ENCODE measurements around the gene CD40. TPM values are rescaled to one million over a fixed set of nuclear protein-coding genes. Genes with fewer than 3 reads are reported as not detected.

Gene CD40
- total RNA-seq, 2 experiments from 2014 or later, result 34.7 to 64.2 TPM

DNA sequence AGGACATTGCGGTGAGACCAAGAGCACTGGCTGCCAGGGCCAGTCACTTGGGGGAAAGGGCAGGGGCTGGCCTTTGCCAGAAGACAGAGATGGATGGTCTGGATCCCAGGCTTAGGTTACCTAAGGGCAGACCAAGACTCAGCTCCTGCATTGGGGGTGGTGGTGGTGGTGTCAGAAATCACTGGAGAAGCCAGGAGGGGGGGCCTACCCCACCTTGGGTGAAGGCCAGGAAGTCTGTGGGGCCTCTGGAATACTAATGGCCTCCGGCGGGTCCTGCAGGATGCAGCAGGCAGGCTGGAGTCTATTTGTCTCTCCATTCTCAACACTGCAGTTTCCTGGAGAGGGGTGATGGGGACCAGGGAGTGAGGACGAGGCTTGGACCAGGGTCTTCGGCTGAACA is 32.8 kb downstream of the CD40 start:
- intact Hi-C loops (cut with micrococcal nuclease; ENCODE audit: unreplicated experiment), result no loop called here
- BruUV-seq (replicated peaks), result no TSS peak

DNA sequence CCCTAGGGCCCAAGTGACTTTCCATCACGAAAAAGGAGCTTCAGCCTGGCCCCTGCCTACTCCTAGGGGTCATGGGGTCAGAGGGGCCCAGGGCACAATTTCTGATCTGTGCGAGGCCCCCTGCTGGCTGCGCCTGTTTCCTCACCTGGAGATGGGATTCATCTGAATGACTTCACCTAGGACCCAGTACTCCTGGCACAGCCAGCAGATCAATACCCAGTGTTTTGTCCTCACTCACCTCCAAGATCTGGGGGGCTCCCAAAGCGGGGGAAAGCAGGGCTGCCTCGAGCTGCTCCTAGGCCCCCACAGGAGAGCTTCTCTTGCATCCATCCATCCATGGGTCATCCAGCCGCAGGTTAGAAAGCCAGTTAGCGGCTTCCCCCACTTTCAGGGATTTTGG is 33.8 kb downstream of the CD40 start:
- no peak overlapping the region for H3K4me2 ChIP-seq (ENCODE audit: low read length)
- H3K4me3 ChIP-seq (ENCODE audit: low read depth, low read length, poor library complexity, severe bottlenecking), result no peak overlapping the region
- intact Hi-C loops (cut with micrococcal nuclease; ENCODE audit: unreplicated experiment), result no loop called here
- no peaks in the 10 kb centered on the region for H3K9me2 ChIP-seq (ENCODE audit: insufficient read depth, low read length)
- H4K20me1 ChIP-seq (ENCODE audit: insufficient read depth, low read length), result no peaks in the 10 kb centered on the region
- H3K79me2 ChIP-seq (ENCODE audit: insufficient read depth, low read depth, low read length), result no peaks in the 10 kb centered on the region
- ChIA-PET POLR2A (no interaction called here), CTCF (ENCODE audit: unreplicated experiment) (no interaction called here)
- no peak for TF ChIP-seq EZH2phosphoT487 (IDR thresholded peaks at IDR 0.05; ENCODE audit: borderline replicate concordance, low read depth, low read length)
- TF ChIP-seq, protein P1, sequence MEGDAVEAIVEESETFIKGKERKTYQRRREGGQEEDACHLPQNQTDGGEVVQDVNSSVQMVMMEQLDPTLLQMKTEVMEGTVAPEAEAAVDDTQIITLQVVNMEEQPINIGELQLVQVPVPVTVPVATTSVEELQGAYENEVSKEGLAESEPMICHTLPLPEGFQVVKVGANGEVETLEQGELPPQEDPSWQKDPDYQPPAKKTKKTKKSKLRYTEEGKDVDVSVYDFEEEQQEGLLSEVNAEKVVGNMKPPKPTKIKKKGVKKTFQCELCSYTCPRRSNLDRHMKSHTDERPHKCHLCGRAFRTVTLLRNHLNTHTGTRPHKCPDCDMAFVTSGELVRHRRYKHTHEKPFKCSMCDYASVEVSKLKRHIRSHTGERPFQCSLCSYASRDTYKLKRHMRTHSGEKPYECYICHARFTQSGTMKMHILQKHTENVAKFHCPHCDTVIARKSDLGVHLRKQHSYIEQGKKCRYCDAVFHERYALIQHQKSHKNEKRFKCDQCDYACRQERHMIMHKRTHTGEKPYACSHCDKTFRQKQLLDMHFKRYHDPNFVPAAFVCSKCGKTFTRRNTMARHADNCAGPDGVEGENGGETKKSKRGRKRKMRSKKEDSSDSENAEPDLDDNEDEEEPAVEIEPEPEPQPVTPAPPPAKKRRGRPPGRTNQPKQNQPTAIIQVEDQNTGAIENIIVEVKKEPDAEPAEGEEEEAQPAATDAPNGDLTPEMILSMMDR (conservative IDR thresholded peaks at IDR 0.05; ENCODE audit: low read length), result peak; percentile 81
- H3K4me1 ChIP-seq (ENCODE audit: insufficient read depth, low read length, poor library complexity, severe bottlenecking), result no peaks in the 10 kb centered on the region
- no peaks in the 10 kb centered on the region for H3K36me3 ChIP-seq (ENCODE audit: insufficient read depth, low read length)
- DNase-seq (ENCODE audit: low spot score), result peak; percentile 32
- no peaks in the 10 kb centered on the region for H3K9me3 ChIP-seq (ENCODE audit: low read length)
- no peak overlapping the region for H2AFZ ChIP-seq (ENCODE audit: low read length)
- H3K27ac ChIP-seq (ENCODE audit: low read depth, low read length, poor library complexity, severe bottlenecking), result no peak overlapping the region
- BruUV-seq (replicated peaks), result no TSS peak

More for the DNA sequence above, 32.8 kb downstream of the CD40 start:
- no peaks in the 10 kb centered on the region for H3K36me3 ChIP-seq (ENCODE audit: insufficient read depth, low read length)
- H3K27ac ChIP-seq (ENCODE audit: low read depth, low read length, poor library complexity, severe bottlenecking), result no peak overlapping the region
- H3K9me3 ChIP-seq (ENCODE audit: low read length), result no peaks in the 10 kb centered on the region
- CTCF ChIA-PET (ENCODE audit: unreplicated experiment), result interaction anchor here (0.6 kb wide), 2 partner anchors 21 to 791 kb away, joined by 3 read pairs; no protein-coding TSS in a partner anchor
- H3K4me1 ChIP-seq (ENCODE audit: insufficient read depth, low read length, poor library complexity, severe bottlenecking), result no peaks in the 10 kb centered on the region
- H3K9me2 ChIP-seq (ENCODE audit: insufficient read depth, low read length), result no peaks in the 10 kb centered on the region
- TF ChIP-seq EZH2phosphoT487 (IDR thresholded peaks at IDR 0.05; ENCODE audit: borderline replicate concordance, low read depth, low read length), result no peak
- TF ChIP-seq, protein P1 (conservative IDR thresholded peaks at IDR 0.05; ENCODE audit: low read length), result no peak
- H3K4me3 ChIP-seq (ENCODE audit: low read depth, low read length, poor library complexity, severe bottlenecking), result no peak overlapping the region
- H4K20me1 ChIP-seq (ENCODE audit: insufficient read depth, low read length), result no peaks in the 10 kb centered on the region
- H3K79me2 ChIP-seq (ENCODE audit: insufficient read depth, low read depth, low read length), result no peaks in the 10 kb centered on the region
- no peak overlapping the region for H3K4me2 ChIP-seq (ENCODE audit: low read length)
- no peak for DNase-seq (ENCODE audit: low spot score)
- H2AFZ ChIP-seq (ENCODE audit: low read length), result no peak overlapping the region
- POLR2A ChIA-PET, result no interaction called here

GRCh38 chr20:46152824-46153586 is 34.9 kb downstream of the CD40 start:
- intact Hi-C loops (cut with micrococcal nuclease; ENCODE audit: unreplicated experiment), result no loop called here
- Histone ChIP-seq H3K4me1 (ENCODE audit: insufficient read depth, low read length, poor library complexity, severe bottlenecking) (no peaks in the 10 kb centered on the region), H3K36me3 (ENCODE audit: insufficient read depth, low read length) (no peaks in the 10 kb centered on the region), H3K4me3 (ENCODE audit: low read depth, low read length, poor library complexity, severe bottlenecking) (no peak overlapping the region), H2AFZ (ENCODE audit: low read length) (no peak overlapping the region), H3K9me2 (ENCODE audit: insufficient read depth, low read length) (no peaks in the 10 kb centered on the region), H3K27ac (ENCODE audit: low read depth, low read length, poor library complexity, severe bottlenecking) (no peak overlapping the region), H3K79me2 (ENCODE audit: insufficient read depth, low read depth, low read length) (no peaks in the 10 kb centered on the region), H3K9me3 (ENCODE audit: low read length) (no peaks in the 10 kb centered on the region), H4K20me1 (ENCODE audit: insufficient read depth, low read length) (no peaks in the 10 kb centered on the region), H3K4me2 (ENCODE audit: low read length) (no peak overlapping the region)
- TF ChIP-seq, protein P1 (conservative IDR thresholded peaks at IDR 0.05; ENCODE audit: low read length), result no peak
- TF ChIP-seq EZH2phosphoT487 (IDR thresholded peaks at IDR 0.05; ENCODE audit: borderline replicate concordance, low read depth, low read length), result no peak
- no TSS peak for BruUV-seq (replicated peaks)
- ChIA-PET POLR2A (no interaction called here), CTCF (ENCODE audit: unreplicated experiment) (no interaction called here)
- no peak for DNase-seq (ENCODE audit: low spot score)
